ENCODE data around the gene GPSM1. TPM values are rescaled to one million over a fixed set of nuclear protein-coding genes. Genes with fewer than 3 reads are reported as not detected.

The GPSM1 gene
- total and polyA plus RNA-seq, 4 donors, result 0.11 to 2.9 (median 1.6) TPM

- H3K9ac ChIP-seq (ENCODE audit: low read depth in 1 of 2, low read length in 2 of 2), result no peak overlapping the region
- TF ChIP-seq MAX (IDR thresholded peaks at IDR 0.05) (no peak), HNF4A (conservative IDR thresholded peaks at IDR 0.05) (no peak)
- peak overlapping the region in 1 of 2 donors; percentile 80 for H3K27ac ChIP-seq (ENCODE audit: low read depth in 1 of 2, low read length in 2 of 2)
- 97% methylated on average over 12 of the region's 12 CpGs for WGBS
- no peak overlapping the region for H3K4me3 ChIP-seq (ENCODE audit: low read depth in 1 of 3, low read length in 3 of 3)
- no peaks in the 10 kb centered on the region for H3K27me3 ChIP-seq (ENCODE audit: control insufficient read depth in 4 of 4, insufficient read depth in 4 of 4, low read length in 3 of 4)
- H3K36me3 ChIP-seq (ENCODE audit: control insufficient read depth in 4 of 4, insufficient read depth in 3 of 4, low read depth in 1 of 4, low read length in 3 of 4), result peaks cover 0 to 24% (median 11%) of the 10 kb centered on the region in 4 donors
- no peak for DNase-seq (ENCODE audit: low spot score)
- no peaks in the 10 kb centered on the region for H3K9me3 ChIP-seq (ENCODE audit: control insufficient read depth in 4 of 4, low read length in 3 of 4)
- peaks cover 10 to 53% (median 38%) of the 10 kb centered on the region in 4 donors for H3K4me1 ChIP-seq (ENCODE audit: control insufficient read depth in 4 of 4, insufficient read depth in 4 of 4, low read length in 3 of 4)
These were observed 70.9 kb downstream of the GPSM1 start for GRCh38 chr9:136398286-136398685.

GRCh38 chr9:136399176-136400037, 72.1 kb downstream of the GPSM1 start:
- WGBS, result 2% methylated on average over 67 of the region's 67 CpGs
- Histone ChIP-seq H3K9me3 (ENCODE audit: control insufficient read depth in 4 of 4, low read length in 3 of 4) (no peaks in the 10 kb centered on the region), H3K36me3 (ENCODE audit: control insufficient read depth in 4 of 4, insufficient read depth in 3 of 4, low read depth in 1 of 4, low read length in 3 of 4) (peaks cover 3 to 29% (median 5%) of the 10 kb centered on the region in 4 donors)

GRCh38 chr9:136400038-136400834, 72.9 kb downstream of the GPSM1 start, which contains the start of gene SNAPC4:
Gene SNAPC4 (minus strand): TSS chr9:136400170. CDS start chr9:136398428, 1,742 bp downstream.
- Histone ChIP-seq H3K27me3 (ENCODE audit: control insufficient read depth in 4 of 4, insufficient read depth in 4 of 4, low read length in 3 of 4) (no peaks in the 10 kb centered on the region), H3K36me3 (ENCODE audit: control insufficient read depth in 4 of 4, insufficient read depth in 3 of 4, low read depth in 1 of 4, low read length in 3 of 4) (peaks cover 2 to 29% (median 5%) of the 10 kb centered on the region in 4 donors), H3K9me3 (ENCODE audit: control insufficient read depth in 4 of 4, low read length in 3 of 4) (no peaks in the 10 kb centered on the region), H3K4me1 (ENCODE audit: control insufficient read depth in 4 of 4, insufficient read depth in 4 of 4, low read length in 3 of 4) (peaks cover 6 to 48% (median 35%) of the 10 kb centered on the region in 4 donors), H3K9ac (ENCODE audit: low read depth in 1 of 2, low read length in 2 of 2) (peak within 1 kb of the TSS; percentile 50 to 56), H3K27ac (ENCODE audit: low read depth in 1 of 2, low read length in 2 of 2) (peak within 1 kb of the TSS; percentile 11 to 80), H3K4me3 (ENCODE audit: low read depth in 1 of 3, low read length in 3 of 3) (peak within 1 kb of the TSS; percentile 68 to 86 (median 80))
- DNase-seq (ENCODE audit: low spot score), result peak; percentile 89
- TF ChIP-seq YY1 (IDR thresholded peaks at IDR 0.05), result peak; percentile 14
- no peak for TF ChIP-seq ATF3 (IDR thresholded peaks at IDR 0.05)
- no peak for TF ChIP-seq SP1 (IDR thresholded peaks at IDR 0.05)
- TF ChIP-seq EGR1 (IDR thresholded peaks at IDR 0.05; ENCODE audit: low read depth in 2 of 2), result no peak
- no peak for TF ChIP-seq NR2F2 (IDR thresholded peaks at IDR 0.05)
- TF ChIP-seq HNF4G (IDR thresholded peaks at IDR 0.05), result no peak
- TF ChIP-seq CTCF (IDR thresholded peaks at IDR 0.05; ENCODE audit: low read depth, low read length, missing input control), result peak; percentile 90
- TF ChIP-seq RAD21 (IDR thresholded peaks at IDR 0.05), result peak; percentile 68 to 80
- peak; percentile 57 to 90 for TF ChIP-seq GABPA (IDR thresholded peaks at IDR 0.05 in 1 of 2, conservative IDR thresholded peaks at IDR 0.05 in 1 of 2)
- no peak for TF ChIP-seq FOXA2 (IDR thresholded peaks at IDR 0.05)
- TF ChIP-seq FOXA1 (IDR thresholded peaks at IDR 0.05), result no peak
- TF ChIP-seq ZBTB33 (IDR thresholded peaks at IDR 0.05), result no peak
- TF ChIP-seq HNF4A (conservative IDR thresholded peaks at IDR 0.05), result no peak
- WGBS, result 6% methylated on average over 71 of the region's 71 CpGs

More at GRCh38 chr9:136399176-136400037, 72.1 kb downstream of the GPSM1 start:
- H3K27ac ChIP-seq (ENCODE audit: low read depth in 1 of 2, low read length in 2 of 2), result peak overlapping the region; percentile 11 to 80
- TF ChIP-seq NR2F2 (IDR thresholded peaks at IDR 0.05) (no peak), HNF4A (conservative IDR thresholded peaks at IDR 0.05) (peak in 1 of 2 donors; percentile 39), RAD21 (IDR thresholded peaks at IDR 0.05) (no peak), YY1 (IDR thresholded peaks at IDR 0.05) (peak; percentile 18)
- H3K9ac ChIP-seq (ENCODE audit: low read depth in 1 of 2, low read length in 2 of 2), result peak overlapping the region; percentile 45 to 56
- peak overlapping the region; percentile 68 to 86 (median 80) for H3K4me3 ChIP-seq (ENCODE audit: low read depth in 1 of 3, low read length in 3 of 3)
- no peaks in the 10 kb centered on the region for H3K27me3 ChIP-seq (ENCODE audit: control insufficient read depth in 4 of 4, insufficient read depth in 4 of 4, low read length in 3 of 4)
- peak; percentile 45 for DNase-seq (ENCODE audit: low spot score)
- peaks cover 10 to 53% (median 38%) of the 10 kb centered on the region in 4 donors for H3K4me1 ChIP-seq (ENCODE audit: control insufficient read depth in 4 of 4, insufficient read depth in 4 of 4, low read length in 3 of 4)

Measured in liver (tissue), 9 donors.